ENCODE results near the gene KCNAB1. TPM values are rescaled to one million over a fixed set of nuclear protein-coding genes. Genes with fewer than 3 reads are reported as not detected.

KCNAB1 gene
- total and polyA plus RNA-seq, 2 experiments from 2014 or later = 0.80 to 1.4 TPM

GRCh38 chr3:156253150-156253549, 132.8 kb downstream of the KCNAB1 start:
- H3K36me3 ChIP-seq (replicated peaks; ENCODE audit: insufficient read depth, low read depth) = no peaks in the 10 kb centered on the region
- no peak for TF ChIP-seq EZH2phosphoT487 (IDR thresholded peaks at IDR 0.05; ENCODE audit: low read depth, severe bottlenecking, unreplicated experiment)
- no peak for TF ChIP-seq CTCF (IDR thresholded peaks at IDR 0.05; ENCODE audit: poor library complexity)
- no peak for TF ChIP-seq EZH2 (IDR thresholded peaks at IDR 0.05; ENCODE audit: borderline replicate concordance)
- no peak overlapping the region for H3K4me2 ChIP-seq
- no peaks in the 10 kb centered on the region for H3K27me3 ChIP-seq
- no peak for DNase-seq (ENCODE audit: low spot score)
- H3K4me1 ChIP-seq (ENCODE audit: insufficient read depth) = no peaks in the 10 kb centered on the region
- no peak overlapping the region for H3K27ac ChIP-seq
- 81% methylated on average over 1 of the region's 1 CpG for WGBS (ENCODE audit: low lambda C conversion rate, missing lambda C conversion rate)
- no peaks in the 10 kb centered on the region for H3K9me2 ChIP-seq (replicated peaks; ENCODE audit: insufficient read depth)
- no peaks in the 10 kb centered on the region for H4K20me1 ChIP-seq (ENCODE audit: insufficient read depth, poor library complexity, severe bottlenecking)
- H3K79me2 ChIP-seq = no peaks in the 10 kb centered on the region
- H2AFZ ChIP-seq = no peak overlapping the region
- no peak overlapping the region for H3K4me3 ChIP-seq
- H3K9me3 ChIP-seq (ENCODE audit: low read depth) = no peaks in the 10 kb centered on the region

DNA sequence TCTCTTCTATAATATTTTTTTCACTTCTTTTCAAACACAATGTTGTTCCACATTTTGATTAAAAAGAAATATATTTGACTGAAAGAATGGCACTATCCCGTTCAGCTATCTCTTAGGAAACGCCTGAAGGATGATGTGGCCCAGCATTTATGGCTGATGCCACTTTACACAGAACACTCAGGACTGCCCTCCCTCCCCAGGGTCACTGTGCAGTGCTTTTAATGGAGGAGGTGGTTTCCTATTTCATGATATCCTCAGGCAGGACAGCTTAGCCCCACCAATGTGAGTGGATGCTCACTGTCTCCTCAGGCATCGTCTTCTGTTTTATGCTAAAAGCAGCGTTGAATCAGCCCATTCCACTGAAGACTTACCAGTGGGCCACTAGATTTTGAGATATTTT, 135.9 kb downstream of the KCNAB1 start:
- Histone ChIP-seq H3K9me3 (ENCODE audit: low read depth) (no peaks in the 10 kb centered on the region), H3K27me3 (no peaks in the 10 kb centered on the region), H2AFZ (no peak overlapping the region), H3K9me2 (replicated peaks; ENCODE audit: insufficient read depth) (no peaks in the 10 kb centered on the region), H4K20me1 (ENCODE audit: insufficient read depth, poor library complexity, severe bottlenecking) (no peaks in the 10 kb centered on the region), H3K79me2 (no peaks in the 10 kb centered on the region), H3K4me3 (no peak overlapping the region), H3K4me1 (ENCODE audit: insufficient read depth) (no peaks in the 10 kb centered on the region), H3K4me2 (no peak overlapping the region), H3K36me3 (replicated peaks; ENCODE audit: insufficient read depth, low read depth) (no peaks in the 10 kb centered on the region), H3K27ac (no peak overlapping the region)
- WGBS (ENCODE audit: low lambda C conversion rate, missing lambda C conversion rate) = 58% methylated on average over 4 of the region's 4 CpGs
- DNase-seq (ENCODE audit: low spot score) = no peak
- no peak for TF ChIP-seq EZH2 (IDR thresholded peaks at IDR 0.05; ENCODE audit: borderline replicate concordance)
- no peak for TF ChIP-seq CTCF (IDR thresholded peaks at IDR 0.05; ENCODE audit: poor library complexity)
- no peak for TF ChIP-seq EZH2phosphoT487 (IDR thresholded peaks at IDR 0.05; ENCODE audit: low read depth, severe bottlenecking, unreplicated experiment)

DNA sequence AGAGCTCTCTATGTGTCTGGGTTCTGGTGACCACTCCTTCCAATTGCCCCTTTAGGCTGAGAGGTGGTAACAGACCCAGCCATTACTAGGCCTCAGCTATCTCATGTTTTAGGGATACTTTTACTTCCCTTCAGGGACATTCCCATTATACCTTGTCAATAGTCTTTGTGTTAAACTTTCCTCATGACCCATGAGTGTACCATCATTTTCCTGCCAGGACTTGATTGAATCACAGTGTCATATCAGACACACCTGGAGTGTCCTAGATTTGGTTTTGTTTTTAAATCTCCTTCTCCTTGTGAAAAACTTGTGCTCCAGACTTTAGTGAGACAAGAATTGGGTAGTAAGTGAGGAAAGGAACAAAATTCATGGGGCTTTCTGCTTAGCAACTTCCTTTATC, 136.6 kb downstream of the KCNAB1 start:
- Histone ChIP-seq H3K27me3 (no peaks in the 10 kb centered on the region), H3K79me2 (no peaks in the 10 kb centered on the region), H3K9me3 (ENCODE audit: low read depth) (no peaks in the 10 kb centered on the region), H3K36me3 (replicated peaks; ENCODE audit: insufficient read depth, low read depth) (no peaks in the 10 kb centered on the region), H3K4me3 (no peak overlapping the region), H3K9me2 (replicated peaks; ENCODE audit: insufficient read depth) (no peaks in the 10 kb centered on the region), H3K4me1 (ENCODE audit: insufficient read depth) (no peaks in the 10 kb centered on the region), H4K20me1 (ENCODE audit: insufficient read depth, poor library complexity, severe bottlenecking) (no peaks in the 10 kb centered on the region), H3K27ac (no peak overlapping the region), H2AFZ (no peak overlapping the region), H3K4me2 (no peak overlapping the region)
- no peak for DNase-seq (ENCODE audit: low spot score)
- TF ChIP-seq EZH2phosphoT487 (IDR thresholded peaks at IDR 0.05; ENCODE audit: low read depth, severe bottlenecking, unreplicated experiment) = no peak
- no peak for TF ChIP-seq CTCF (IDR thresholded peaks at IDR 0.05; ENCODE audit: poor library complexity)
- TF ChIP-seq EZH2 (IDR thresholded peaks at IDR 0.05; ENCODE audit: borderline replicate concordance) = no peak

GRCh38 chr3:156258301-156258700, 137.9 kb downstream of the KCNAB1 start:
- Histone ChIP-seq H3K27me3 (no peaks in the 10 kb centered on the region), H3K27ac (no peak overlapping the region), H3K36me3 (replicated peaks; ENCODE audit: insufficient read depth, low read depth) (no peaks in the 10 kb centered on the region), H3K4me2 (no peak overlapping the region), H3K9me3 (ENCODE audit: low read depth) (no peaks in the 10 kb centered on the region), H3K79me2 (no peaks in the 10 kb centered on the region), H3K4me1 (ENCODE audit: insufficient read depth) (no peaks in the 10 kb centered on the region), H2AFZ (no peak overlapping the region), H4K20me1 (ENCODE audit: insufficient read depth, poor library complexity, severe bottlenecking) (no peaks in the 10 kb centered on the region), H3K4me3 (no peak overlapping the region), H3K9me2 (replicated peaks; ENCODE audit: insufficient read depth) (no peaks in the 10 kb centered on the region)
- WGBS (ENCODE audit: low lambda C conversion rate, missing lambda C conversion rate) = 91% methylated on average over 2 of the region's 2 CpGs
- no peak for DNase-seq (ENCODE audit: low spot score)
- TF ChIP-seq EZH2phosphoT487 (IDR thresholded peaks at IDR 0.05; ENCODE audit: low read depth, severe bottlenecking, unreplicated experiment) (no peak), EZH2 (IDR thresholded peaks at IDR 0.05; ENCODE audit: borderline replicate concordance) (no peak), CTCF (IDR thresholded peaks at IDR 0.05; ENCODE audit: poor library complexity) (no peak)

Measured in hepatocyte (in vitro differentiated cells).